GM23338 (cell line): ENCODE results near the gene SLC6A12. TPM values are rescaled to one million over a fixed set of nuclear protein-coding genes. Genes with fewer than 3 reads are reported as not detected.

Source experiments
- ATAC-seq: fragments of 200-7000 bp; cut with Tn5 transposase; 3 replicates; pipeline ENCODE4 v1.9.1; 2020
- DNase-seq: peaks from one replicate; pipeline ENCODE4 v3.0.0-alpha.2; 2015; ENCODE audit warnings: low spot score
- H2AFZ ChIP-seq: fragments of 200-600 bp; sonication (generic); 2 replicates; pipeline ENCODE4 v1.8.0; 2016; ENCODE audit warnings: antibody characterized with exemption, mild to moderate bottlenecking, moderate library complexity
- H3F3A ChIP-seq: fragments of 200-600 bp; sonication (generic); replicated peaks from 2 replicates; pipeline ENCODE4 v1.8.0; 2017; ENCODE audit warnings: antibody characterized with exemption, mixed run types, low read depth
- H3K27ac ChIP-seq: fragments of 200-600 bp; sonication (generic); 2 replicates; pipeline ENCODE4 v1.6.1; 2016; ENCODE audit warnings: low read depth
- H3K27me3 ChIP-seq: fragments of 200-600 bp; sonication (generic); 2 replicates; pipeline ENCODE4 v1.8.0; 2016; ENCODE audit warnings: mild to moderate bottlenecking, mixed run types, moderate library complexity; ENCODE audit not compliant: insufficient read depth
- H3K36me3 ChIP-seq: fragments of 200-600 bp; sonication (generic); 2 replicates; pipeline ENCODE4 v1.8.0; 2016; ENCODE audit warnings: mild to moderate bottlenecking; ENCODE audit not compliant: insufficient read depth
- H3K4me1 ChIP-seq: fragments of 200-600 bp; sonication (generic); 2 replicates; pipeline ENCODE4 v1.8.0; 2016; ENCODE audit warnings: mild to moderate bottlenecking, moderate library complexity; ENCODE audit not compliant: insufficient read depth
- H3K4me2 ChIP-seq: fragments of 200-600 bp; sonication (generic); 2 replicates; pipeline ENCODE4 v1.7.1; 2017; ENCODE audit warnings: mixed run types
- H3K4me3 ChIP-seq: fragments of 200-600 bp; sonication (generic); 2 replicates; pipeline ENCODE4 v1.6.1; 2016; ENCODE audit warnings: mixed run types
- H3K79me2 ChIP-seq: fragments of 200-600 bp; sonication (generic); replicated peaks from 2 replicates; pipeline ENCODE4 v1.8.0; 2017; ENCODE audit warnings: mild to moderate bottlenecking; ENCODE audit not compliant: insufficient read depth
- H3K9me2 ChIP-seq: fragments of 200-600 bp; sonication (generic); 2 replicates; pipeline ENCODE4 v1.8.0; 2017; ENCODE audit not compliant: insufficient read depth
- H4K20me1 ChIP-seq: fragments of 200-600 bp; sonication (generic); replicated peaks from 2 replicates; pipeline ENCODE4 v1.8.0; 2017; ENCODE audit warnings: mild to moderate bottlenecking; ENCODE audit not compliant: insufficient read depth
- H3K27ac Mint-ChIP-seq: 2 replicates; pipeline ENCODE4 v1.8.0; 2020; ENCODE audit warnings: inconsistent platforms, mild to moderate bottlenecking, moderate library complexity, mixed read lengths
- H3K27me3 Mint-ChIP-seq: 3 replicates; pipeline ENCODE4 v1.8.0; 2022; ENCODE audit warnings: low read depth, mild to moderate bottlenecking, moderate library complexity, mixed read lengths, inconsistent platforms; ENCODE audit not compliant: insufficient read depth, poor library complexity
- H3K36me3 Mint-ChIP-seq: 3 replicates; pipeline ENCODE4 v1.8.0; 2021; ENCODE audit warnings: low read depth, mild to moderate bottlenecking, inconsistent platforms, moderate library complexity, mixed read lengths
- H3K4me1 Mint-ChIP-seq: 3 replicates; pipeline ENCODE4 v1.8.0; 2020; ENCODE audit warnings: mild to moderate bottlenecking, inconsistent platforms, mixed read lengths
- H3K4me3 Mint-ChIP-seq: 3 replicates; pipeline ENCODE4 v1.8.0; 2021; ENCODE audit warnings: moderate library complexity, mild to moderate bottlenecking, inconsistent platforms, mixed read lengths
- H3K9me3 Mint-ChIP-seq: 3 replicates; pipeline ENCODE4 v1.8.0; 2020; ENCODE audit warnings: moderate library complexity, mild to moderate bottlenecking, inconsistent platforms, mixed read lengths
- EZH2 ChIP-seq: fragments of 200-600 bp; sonication (generic); IDR thresholded peaks from one replicate; pipeline ENCODE4 v1.8.0; 2017; ENCODE audit warnings: antibody characterized with exemption, mild to moderate bottlenecking, low read depth; ENCODE audit not compliant: unreplicated experiment
- EZH2phosphoT487 ChIP-seq: fragments of 200-600 bp; sonication (generic); IDR thresholded peaks from one replicate; pipeline ENCODE4 v1.8.1; 2018; ENCODE audit warnings: antibody characterized with exemption; ENCODE audit not compliant: unreplicated experiment
- JUNB ChIP-seq: IDR thresholded peaks from one replicate; pipeline ENCODE4 v1.6.1; 2016; ENCODE audit warnings: antibody characterized with exemption; ENCODE audit not compliant: unreplicated experiment
- ZNF114 ChIP-seq: fragments of 250-450 bp; sonication (Bioruptor Pico); IDR thresholded peaks from 2 replicates; pipeline ENCODE4 v1.5.0; 2020; ENCODE audit warnings: mild to moderate bottlenecking, moderate library complexity
- ZNF331 ChIP-seq: fragments of 250-450 bp; sonication (Bioruptor Pico); IDR thresholded peaks from 2 replicates; pipeline ENCODE4 v1.5.0; 2020; ENCODE audit warnings: low read depth, mild to moderate bottlenecking, moderate library complexity
- polyA plus RNA-seq: library from polyadenylated mRNA; unstranded; fragments of >200 nt; fragmentation: Nextera tagmentation; extraction: Ambion mirVana; gene quantifications from 2 replicates; pipeline ENCODE4 v1.2.1, GENCODE V29; 2016
- total RNA-seq: library from RNA; depleted of rRNA; stranded (reverse); fragments of >200 nt; shearing (Covaris generic); gene quantifications from 2 replicates; pipeline ENCODE4 v1.2.3, GENCODE V29; 2014
- TF ChIP-seq, protein P1 (sequence below): fragments of 250-450 bp; sonication (Bioruptor Pico); IDR thresholded peaks from 2 replicates; pipeline ENCODE4 v1.5.0; 2020; ENCODE audit warnings: mild to moderate bottlenecking, moderate library complexity
- TF ChIP-seq, protein P2 (sequence below): IDR thresholded peaks from 2 replicates; pipeline ENCODE4 v1.6.1; 2016; ENCODE audit warnings: antibody characterized with exemption
- TF ChIP-seq, protein P3 (sequence below), 2 experiments: fragments of 200-600 bp in 1 of 2; sonication (generic) in 1 of 2; conservative IDR thresholded peaks; 2 replicates each; pipeline versions ENCODE4 v1.5.1 to v1.6.1; 2016 to 2017; ENCODE audit warnings: antibody characterized with exemption in 2 of 2, low read depth in 2 of 2, mild to moderate bottlenecking in 2 of 2, moderate library complexity in 1 of 2

Gene SLC6A12
- total and polyA plus RNA-seq, 2 experiments from 2014 or later = 0.56 TPM; not detected in 1

- Histone ChIP-seq H3K36me3 (no peaks in the 10 kb centered on the region), H3K27me3 (no peaks in the 10 kb centered on the region), H3K4me2 (no peak overlapping the region), H4K20me1 (no peaks in the 10 kb centered on the region), H3K79me2 (no peaks in the 10 kb centered on the region), H3K4me3 (no peak overlapping the region), H3K4me1 (peaks cover 8% of the 10 kb centered on the region), H3K9me2 (no peaks in the 10 kb centered on the region), H3F3A (no peaks in the 10 kb centered on the region), H3K27ac (no peak overlapping the region), H2AFZ (no peak overlapping the region)
- Mint-ChIP-seq H3K36me3 (no peaks in the 10 kb centered on the region), H3K9me3 (no peaks in the 10 kb centered on the region), H3K27me3 (peaks cover 13% of the 10 kb centered on the region), H3K27ac (no peak overlapping the region), H3K4me3 (no peak overlapping the region), H3K4me1 (peaks cover 15% of the 10 kb centered on the region)
- DNase-seq (no peak), ATAC-seq (no peak)
- no peak for TF ChIP-seq JUNB
- TF ChIP-seq ZNF114 (CRISPR knock-in tag) = no peak
- no peak for TF ChIP-seq ZNF331 (CRISPR knock-in tag)
These were observed 10.4 kb upstream of the SLC6A12 start for GRCh38 chr12:224330-224729.

- Histone ChIP-seq H3K4me3 (no peak overlapping the region), H3K4me2 (no peak overlapping the region), H3K79me2 (no peaks in the 10 kb centered on the region), H3K27me3 (no peaks in the 10 kb centered on the region), H3F3A (no peaks in the 10 kb centered on the region), H3K36me3 (no peaks in the 10 kb centered on the region), H3K27ac (no peak overlapping the region), H2AFZ (no peak overlapping the region), H3K4me1 (peaks cover 8% of the 10 kb centered on the region), H4K20me1 (no peaks in the 10 kb centered on the region), H3K9me2 (no peaks in the 10 kb centered on the region)
- TF ChIP-seq EZH2phosphoT487 = no peak
- no peak for TF ChIP-seq EZH2
- TF ChIP-seq, protein P1, sequence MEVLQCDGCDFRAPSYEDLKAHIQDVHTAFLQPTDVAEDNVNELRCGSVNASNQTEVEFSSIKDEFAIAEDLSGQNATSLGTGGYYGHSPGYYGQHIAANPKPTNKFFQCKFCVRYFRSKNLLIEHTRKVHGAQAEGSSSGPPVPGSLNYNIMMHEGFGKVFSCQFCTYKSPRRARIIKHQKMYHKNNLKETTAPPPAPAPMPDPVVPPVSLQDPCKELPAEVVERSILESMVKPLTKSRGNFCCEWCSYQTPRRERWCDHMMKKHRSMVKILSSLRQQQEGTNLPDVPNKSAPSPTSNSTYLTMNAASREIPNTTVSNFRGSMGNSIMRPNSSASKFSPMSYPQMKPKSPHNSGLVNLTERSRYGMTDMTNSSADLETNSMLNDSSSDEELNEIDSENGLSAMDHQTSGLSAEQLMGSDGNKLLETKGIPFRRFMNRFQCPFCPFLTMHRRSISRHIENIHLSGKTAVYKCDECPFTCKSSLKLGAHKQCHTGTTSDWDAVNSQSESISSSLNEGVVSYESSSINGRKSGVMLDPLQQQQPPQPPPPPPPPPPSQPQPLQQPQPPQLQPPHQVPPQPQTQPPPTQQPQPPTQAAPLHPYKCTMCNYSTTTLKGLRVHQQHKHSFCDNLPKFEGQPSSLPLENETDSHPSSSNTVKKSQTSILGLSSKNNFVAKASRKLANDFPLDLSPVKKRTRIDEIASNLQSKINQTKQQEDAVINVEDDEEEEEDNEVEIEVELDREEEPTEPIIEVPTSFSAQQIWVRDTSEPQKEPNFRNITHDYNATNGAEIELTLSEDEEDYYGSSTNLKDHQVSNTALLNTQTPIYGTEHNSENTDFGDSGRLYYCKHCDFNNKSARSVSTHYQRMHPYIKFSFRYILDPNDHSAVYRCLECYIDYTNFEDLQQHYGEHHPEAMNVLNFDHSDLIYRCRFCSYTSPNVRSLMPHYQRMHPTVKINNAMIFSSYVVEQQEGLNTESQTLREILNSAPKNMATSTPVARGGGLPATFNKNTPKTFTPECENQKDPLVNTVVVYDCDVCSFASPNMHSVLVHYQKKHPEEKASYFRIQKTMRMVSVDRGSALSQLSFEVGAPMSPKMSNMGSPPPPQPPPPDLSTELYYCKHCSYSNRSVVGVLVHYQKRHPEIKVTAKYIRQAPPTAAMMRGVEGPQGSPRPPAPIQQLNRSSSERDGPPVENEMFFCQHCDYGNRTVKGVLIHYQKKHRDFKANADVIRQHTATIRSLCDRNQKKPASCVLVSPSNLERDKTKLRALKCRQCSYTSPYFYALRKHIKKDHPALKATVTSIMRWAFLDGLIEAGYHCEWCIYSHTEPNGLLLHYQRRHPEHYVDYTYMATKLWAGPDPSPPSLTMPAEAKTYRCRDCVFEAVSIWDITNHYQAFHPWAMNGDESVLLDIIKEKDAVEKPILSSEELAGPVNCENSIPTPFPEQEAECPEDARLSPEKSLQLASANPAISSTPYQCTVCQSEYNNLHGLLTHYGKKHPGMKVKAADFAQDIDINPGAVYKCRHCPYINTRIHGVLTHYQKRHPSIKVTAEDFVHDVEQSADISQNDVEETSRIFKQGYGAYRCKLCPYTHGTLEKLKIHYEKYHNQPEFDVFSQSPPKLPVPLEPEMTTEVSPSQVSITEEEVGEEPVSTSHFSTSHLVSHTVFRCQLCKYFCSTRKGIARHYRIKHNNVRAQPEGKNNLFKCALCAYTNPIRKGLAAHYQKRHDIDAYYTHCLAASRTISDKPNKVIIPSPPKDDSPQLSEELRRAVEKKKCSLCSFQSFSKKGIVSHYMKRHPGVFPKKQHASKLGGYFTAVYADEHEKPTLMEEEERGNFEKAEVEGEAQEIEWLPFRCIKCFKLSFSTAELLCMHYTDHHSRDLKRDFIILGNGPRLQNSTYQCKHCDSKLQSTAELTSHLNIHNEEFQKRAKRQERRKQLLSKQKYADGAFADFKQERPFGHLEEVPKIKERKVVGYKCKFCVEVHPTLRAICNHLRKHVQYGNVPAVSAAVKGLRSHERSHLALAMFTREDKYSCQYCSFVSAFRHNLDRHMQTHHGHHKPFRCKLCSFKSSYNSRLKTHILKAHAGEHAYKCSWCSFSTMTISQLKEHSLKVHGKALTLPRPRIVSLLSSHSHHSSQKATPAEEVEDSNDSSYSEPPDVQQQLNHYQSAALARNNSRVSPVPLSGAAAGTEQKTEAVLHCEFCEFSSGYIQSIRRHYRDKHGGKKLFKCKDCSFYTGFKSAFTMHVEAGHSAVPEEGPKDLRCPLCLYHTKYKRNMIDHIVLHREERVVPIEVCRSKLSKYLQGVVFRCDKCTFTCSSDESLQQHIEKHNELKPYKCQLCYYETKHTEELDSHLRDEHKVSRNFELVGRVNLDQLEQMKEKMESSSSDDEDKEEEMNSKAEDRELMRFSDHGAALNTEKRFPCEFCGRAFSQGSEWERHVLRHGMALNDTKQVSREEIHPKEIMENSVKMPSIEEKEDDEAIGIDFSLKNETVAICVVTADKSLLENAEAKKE (CRISPR knock-in tag) = no peak
- TF ChIP-seq, protein P2, sequence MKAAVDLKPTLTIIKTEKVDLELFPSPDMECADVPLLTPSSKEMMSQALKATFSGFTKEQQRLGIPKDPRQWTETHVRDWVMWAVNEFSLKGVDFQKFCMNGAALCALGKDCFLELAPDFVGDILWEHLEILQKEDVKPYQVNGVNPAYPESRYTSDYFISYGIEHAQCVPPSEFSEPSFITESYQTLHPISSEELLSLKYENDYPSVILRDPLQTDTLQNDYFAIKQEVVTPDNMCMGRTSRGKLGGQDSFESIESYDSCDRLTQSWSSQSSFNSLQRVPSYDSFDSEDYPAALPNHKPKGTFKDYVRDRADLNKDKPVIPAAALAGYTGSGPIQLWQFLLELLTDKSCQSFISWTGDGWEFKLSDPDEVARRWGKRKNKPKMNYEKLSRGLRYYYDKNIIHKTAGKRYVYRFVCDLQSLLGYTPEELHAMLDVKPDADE = no peak
- TF ChIP-seq, protein P3, sequence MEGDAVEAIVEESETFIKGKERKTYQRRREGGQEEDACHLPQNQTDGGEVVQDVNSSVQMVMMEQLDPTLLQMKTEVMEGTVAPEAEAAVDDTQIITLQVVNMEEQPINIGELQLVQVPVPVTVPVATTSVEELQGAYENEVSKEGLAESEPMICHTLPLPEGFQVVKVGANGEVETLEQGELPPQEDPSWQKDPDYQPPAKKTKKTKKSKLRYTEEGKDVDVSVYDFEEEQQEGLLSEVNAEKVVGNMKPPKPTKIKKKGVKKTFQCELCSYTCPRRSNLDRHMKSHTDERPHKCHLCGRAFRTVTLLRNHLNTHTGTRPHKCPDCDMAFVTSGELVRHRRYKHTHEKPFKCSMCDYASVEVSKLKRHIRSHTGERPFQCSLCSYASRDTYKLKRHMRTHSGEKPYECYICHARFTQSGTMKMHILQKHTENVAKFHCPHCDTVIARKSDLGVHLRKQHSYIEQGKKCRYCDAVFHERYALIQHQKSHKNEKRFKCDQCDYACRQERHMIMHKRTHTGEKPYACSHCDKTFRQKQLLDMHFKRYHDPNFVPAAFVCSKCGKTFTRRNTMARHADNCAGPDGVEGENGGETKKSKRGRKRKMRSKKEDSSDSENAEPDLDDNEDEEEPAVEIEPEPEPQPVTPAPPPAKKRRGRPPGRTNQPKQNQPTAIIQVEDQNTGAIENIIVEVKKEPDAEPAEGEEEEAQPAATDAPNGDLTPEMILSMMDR (conservative IDR thresholded peaks at IDR 0.05; ENCODE audit: low read depth in 2 of 2) = no peak
- no peak for DNase-seq
- Mint-ChIP-seq H3K36me3 (no peaks in the 10 kb centered on the region), H3K4me1 (peaks cover 12% of the 10 kb centered on the region), H3K27ac (no peak overlapping the region), H3K27me3 (peaks cover 11% of the 10 kb centered on the region), H3K9me3 (no peaks in the 10 kb centered on the region), H3K4me3 (no peak overlapping the region)
- no peak for ATAC-seq
These were observed 9.9 kb upstream of the SLC6A12 start for GRCh38 chr12:223841-224240.
